GM15510 (cell line): Measurements from ENCODE around the gene FYB1.

Source experiments
- POLR2A ChIP-seq: IDR thresholded peaks from 3 replicates; pipeline ENCODE4 v1.6.1; 2011; ENCODE audit warnings: borderline replicate concordance; ENCODE audit not compliant: insufficient read length; ENCODE audit errors: extremely low read depth

Gene FYB1

GRCh38 chr5:39189292-39189955 is 29.9 kb downstream of the FYB1 start:
- no peak for TF ChIP-seq POLR2A

DNA sequence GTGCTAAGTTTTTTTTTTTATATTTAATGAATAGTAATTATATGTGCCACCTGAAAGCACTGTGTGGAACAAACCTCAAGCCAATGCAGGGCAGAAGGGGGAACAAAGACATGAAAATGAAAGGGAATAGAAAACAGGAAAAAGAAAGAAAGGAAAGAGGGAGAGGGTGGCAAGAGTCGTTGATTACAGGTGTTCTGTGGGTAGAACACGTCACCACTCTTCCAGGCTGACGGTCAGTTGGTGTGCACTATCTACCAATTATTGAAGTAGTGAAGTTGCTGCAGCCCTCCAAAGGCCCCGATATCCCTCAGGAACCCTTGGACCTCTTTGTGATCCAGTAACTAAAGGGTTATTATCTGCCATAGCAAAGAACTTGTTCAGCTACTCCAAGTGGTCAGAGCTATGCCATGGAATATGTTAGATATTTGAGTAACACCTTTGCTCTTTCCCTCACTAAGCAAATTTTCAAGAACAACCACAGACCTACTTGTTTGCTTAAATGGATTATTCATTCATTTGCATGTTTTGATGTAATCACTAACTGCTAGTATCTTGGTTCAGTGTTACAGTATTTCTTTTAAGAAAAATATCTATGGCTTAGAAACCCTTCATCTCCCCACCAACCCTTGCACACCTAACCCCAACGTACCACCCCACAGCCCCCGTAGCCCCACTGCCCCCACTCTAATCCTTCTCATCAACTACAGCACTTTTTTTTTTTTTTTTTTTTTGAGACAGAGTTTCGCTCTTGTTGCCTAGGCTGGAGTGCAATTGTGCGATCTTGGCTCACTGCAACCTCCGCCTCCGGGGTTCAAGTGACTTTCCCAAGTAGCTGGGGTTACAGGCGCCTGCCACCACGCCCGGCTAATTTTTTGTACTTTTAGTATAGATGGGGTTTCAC is 31.3 kb downstream of the FYB1 start:
- TF ChIP-seq POLR2A = no peak

- no peak for TF ChIP-seq POLR2A
These were observed 32.4 kb downstream of the FYB1 start for GRCh38 chr5:39186722-39187539.

GRCh38 chr5:39186289-39186688 is 33.1 kb downstream of the FYB1 start:
- TF ChIP-seq POLR2A = no peak

DNA sequence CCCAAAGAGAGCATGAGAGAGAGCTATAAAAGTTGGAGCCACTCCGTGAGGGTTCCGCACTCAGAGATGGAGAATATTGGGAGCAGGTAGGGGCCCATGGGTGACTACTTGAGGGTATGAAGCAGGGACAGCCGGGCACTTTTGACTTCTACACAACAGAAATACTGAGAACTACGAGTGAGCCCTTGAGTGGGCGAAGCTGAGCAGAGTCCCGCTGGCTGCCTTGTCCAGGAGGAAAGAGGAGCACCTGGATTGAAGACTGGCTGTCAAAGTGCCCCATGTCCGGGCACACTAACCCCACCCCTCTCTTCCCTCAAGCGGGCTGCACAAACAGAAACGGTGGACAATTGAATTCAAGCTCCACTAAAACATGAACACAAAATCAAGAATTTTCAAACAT is 33.6 kb downstream of the FYB1 start:
- no peak for TF ChIP-seq POLR2A

- no peak for TF ChIP-seq POLR2A
These were observed 40.5 kb downstream of the FYB1 start for GRCh38 chr5:39178861-39179260.

DNA sequence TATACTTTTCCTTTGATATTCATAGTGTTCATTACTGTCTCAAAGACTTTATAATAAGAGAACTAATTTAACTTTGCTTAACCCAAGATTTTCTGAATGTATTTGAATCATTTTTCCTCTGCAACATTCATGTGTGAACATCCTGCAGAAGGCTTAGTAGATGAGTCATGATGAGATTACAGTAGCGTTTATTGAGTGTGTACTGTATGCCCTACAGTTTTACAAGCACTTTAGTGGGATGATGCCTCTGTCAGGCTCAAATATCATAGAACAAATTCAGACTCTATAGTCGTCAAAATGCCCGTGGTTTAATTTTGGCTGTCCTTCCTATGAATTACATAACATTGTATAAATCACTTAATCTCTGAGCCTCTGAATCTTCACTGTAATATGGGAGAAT is 41.2 kb downstream of the FYB1 start:
- no peak for TF ChIP-seq POLR2A

DNA sequence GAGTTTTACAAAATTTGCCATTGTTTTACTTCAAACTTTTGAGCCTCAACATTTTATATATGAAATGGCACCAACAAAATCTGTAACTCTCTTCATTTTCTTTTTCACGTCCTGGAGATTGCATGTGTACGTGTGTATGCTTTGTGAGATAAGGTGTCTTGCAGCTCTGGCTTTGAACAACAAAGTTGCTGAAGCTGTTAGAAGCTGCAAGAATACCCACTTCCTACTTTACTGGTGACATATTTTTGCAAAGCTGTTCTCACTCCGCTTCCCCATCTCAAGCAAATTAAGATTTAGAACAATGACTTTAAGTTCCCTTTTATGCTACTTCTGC is 41.8 kb downstream of the FYB1 start:
- TF ChIP-seq POLR2A = no peak

GRCh38 chr5:39176759-39177630 is 42.4 kb downstream of the FYB1 start:
- no peak for TF ChIP-seq POLR2A

GRCh38 chr5:39175273-39175955 is 43.9 kb downstream of the FYB1 start:
- no peak for TF ChIP-seq POLR2A

GRCh38 chr5:39173069-39173468 is 46.3 kb downstream of the FYB1 start:
- no peak for TF ChIP-seq POLR2A

- TF ChIP-seq POLR2A = no peak
These were observed 46.8 kb downstream of the FYB1 start for GRCh38 chr5:39172593-39172992.

GRCh38 chr5:39171647-39172046 is 47.7 kb downstream of the FYB1 start:
- no peak for TF ChIP-seq POLR2A

DNA sequence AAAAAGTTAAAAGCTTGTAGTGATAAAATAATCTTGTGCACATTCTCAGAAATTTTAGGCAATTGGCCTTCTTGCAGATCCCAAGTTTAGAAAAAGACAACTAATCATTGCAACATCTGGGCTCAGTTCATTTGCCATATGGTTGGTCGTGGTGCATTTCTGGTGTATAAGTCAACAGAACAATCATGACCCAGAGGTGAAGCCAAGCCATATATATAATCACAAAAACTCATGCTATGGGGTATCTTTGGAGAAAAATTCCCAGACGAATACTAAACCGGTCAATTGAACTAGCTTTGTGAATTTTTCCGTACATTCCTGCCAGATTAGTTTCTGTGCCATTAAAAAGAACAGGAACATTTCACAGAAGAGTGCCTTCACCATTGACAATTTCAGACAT is 50.3 kb downstream of the FYB1 start:
- TF ChIP-seq POLR2A = no peak
